SU-DHL-6 (cell line): ENCODE results near the gene APPBP2.

ENCODE experiments used
- CTCF ChIP-seq: fragments of 200-600 bp; sonication (generic); IDR thresholded peaks from one replicate; pipeline ENCODE4 v1.5.1; 2017; ENCODE audit warnings: antibody characterized with exemption, mild to moderate bottlenecking, low read length, moderate library complexity; ENCODE audit not compliant: insufficient read depth, poor library complexity, severe bottlenecking
- EZH2phosphoT487 ChIP-seq: fragments of 200-600 bp; sonication (generic), shearing (Covaris generic); conservative IDR thresholded peaks from 2 replicates; pipeline ENCODE4 v1.6.1; 2018; ENCODE audit warnings: mild to moderate bottlenecking, antibody characterized with exemption, low read length, moderate library complexity, mixed read lengths

GRCh38 chr17:60529806-60530205 lies 3.8 kb upstream of the APPBP2 start:
- TF ChIP-seq CTCF (no peak), EZH2phosphoT487 (no peak)
